ENCODE results near the gene TBX6. TPM values are rescaled to one million over a fixed set of nuclear protein-coding genes. Genes with fewer than 3 reads are reported as not detected.
"Not testable (repeated sequence)": the region's sequence is repeated elsewhere in the genome, so short reads cannot be mapped to it uniquely, and the experiment has no call there.

The TBX6 gene, protein sequence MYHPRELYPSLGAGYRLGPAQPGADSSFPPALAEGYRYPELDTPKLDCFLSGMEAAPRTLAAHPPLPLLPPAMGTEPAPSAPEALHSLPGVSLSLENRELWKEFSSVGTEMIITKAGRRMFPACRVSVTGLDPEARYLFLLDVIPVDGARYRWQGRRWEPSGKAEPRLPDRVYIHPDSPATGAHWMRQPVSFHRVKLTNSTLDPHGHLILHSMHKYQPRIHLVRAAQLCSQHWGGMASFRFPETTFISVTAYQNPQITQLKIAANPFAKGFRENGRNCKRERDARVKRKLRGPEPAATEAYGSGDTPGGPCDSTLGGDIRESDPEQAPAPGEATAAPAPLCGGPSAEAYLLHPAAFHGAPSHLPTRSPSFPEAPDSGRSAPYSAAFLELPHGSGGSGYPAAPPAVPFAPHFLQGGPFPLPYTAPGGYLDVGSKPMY
- under 1 TPM; 0.65 to 0.88 (median 0.79) TPM for polyA plus RNA-seq (ENCODE audit: insufficient read length in 3 of 3)

DNA sequence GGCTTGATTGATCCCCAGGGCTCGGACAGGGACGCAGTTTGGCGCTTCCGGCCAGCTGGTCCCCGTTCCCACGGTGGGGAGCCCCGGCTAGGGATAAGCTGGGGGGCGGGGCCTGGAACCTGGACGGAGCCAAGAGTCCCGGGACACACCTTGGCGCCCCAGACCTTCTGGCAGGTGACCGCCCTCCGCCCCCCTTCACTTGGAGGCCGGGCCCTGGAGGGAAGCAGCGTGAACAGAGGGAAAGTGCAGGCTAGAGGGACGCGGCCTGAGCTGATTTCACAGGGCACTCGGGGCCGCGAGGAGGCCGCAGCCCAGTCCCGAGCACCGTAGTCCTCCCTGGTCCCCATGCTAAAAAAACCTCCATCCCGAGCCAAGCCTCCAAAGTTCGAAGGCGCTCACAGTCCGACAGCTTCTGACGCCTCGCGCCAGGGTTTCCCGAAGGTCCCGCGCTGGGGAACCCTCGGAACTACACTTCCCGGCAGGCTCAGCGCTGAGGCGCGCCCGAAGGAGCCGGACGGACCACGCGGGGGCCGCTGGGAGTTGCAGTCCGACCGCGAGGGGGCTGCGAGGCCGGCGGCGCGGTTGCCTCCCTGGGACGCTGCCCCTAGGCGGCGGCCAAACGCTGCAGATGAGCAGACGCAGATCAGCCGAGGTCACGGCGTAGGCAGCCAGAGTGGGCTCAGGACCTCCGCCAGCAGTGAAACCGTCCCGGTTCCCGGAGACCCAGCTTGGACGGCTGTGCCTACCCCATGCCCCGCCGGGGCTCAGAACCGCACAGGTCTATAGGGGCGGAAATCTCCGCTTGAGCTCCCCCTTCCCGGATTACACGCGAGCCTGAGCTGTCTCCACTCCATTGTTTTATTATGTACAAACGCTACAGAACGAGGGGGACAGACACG lies at the start of gene TBX6:
Gene TBX6 (minus strand): TSS at position 451 of the 899 bp plus-strand sequence. CDS start 731 bp downstream, outside the sequence.
- DNase-seq (ENCODE audit: low read depth in 3 of 3, low spot score in 2 of 3): peak; percentile 67 to 86 (median 84)

DNA sequence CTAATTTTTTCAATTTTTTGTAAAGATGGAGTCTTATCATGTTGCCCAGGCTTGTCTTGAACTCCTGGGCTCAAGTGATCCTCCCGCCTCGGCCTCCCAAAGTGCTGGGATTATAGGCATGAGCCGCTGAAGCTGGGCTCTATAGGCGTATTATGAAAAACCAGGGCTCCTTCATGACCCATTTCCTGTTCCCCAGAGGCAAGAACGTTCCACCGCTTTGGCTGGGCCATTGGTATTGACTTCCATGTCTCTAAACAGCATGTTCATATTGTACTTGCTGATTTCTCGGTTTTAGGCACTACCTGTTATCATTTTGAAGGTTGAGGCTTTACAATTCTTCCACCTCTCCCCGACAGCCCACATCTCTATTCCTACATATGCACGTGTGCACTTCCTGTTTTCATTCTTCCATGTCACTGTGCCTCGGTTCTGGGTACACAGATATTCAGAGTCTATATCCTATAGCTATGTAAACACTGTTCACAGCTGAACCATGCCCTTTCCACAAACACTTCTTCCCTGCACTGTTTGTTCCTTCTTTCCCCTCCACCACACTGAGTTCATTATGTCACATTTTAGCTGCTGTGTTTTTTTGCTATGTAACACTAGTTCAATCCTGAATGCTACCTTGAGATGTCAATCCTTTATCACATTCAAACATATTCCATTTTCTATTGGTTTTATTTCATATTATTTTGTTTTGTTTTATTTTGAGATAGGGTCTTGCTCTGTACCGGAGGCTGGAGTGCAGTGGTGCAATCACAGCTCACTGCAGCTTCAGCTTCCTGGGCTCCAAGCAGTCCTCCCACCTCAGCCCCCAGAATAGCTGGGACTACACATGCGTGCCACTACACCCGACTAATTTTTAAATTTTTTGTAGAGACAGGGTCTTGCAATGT lies 48.1 kb upstream of the TBX6 start:
- DNase-seq (ENCODE audit: low read depth in 3 of 3, low spot score in 2 of 3): no peak

DNA sequence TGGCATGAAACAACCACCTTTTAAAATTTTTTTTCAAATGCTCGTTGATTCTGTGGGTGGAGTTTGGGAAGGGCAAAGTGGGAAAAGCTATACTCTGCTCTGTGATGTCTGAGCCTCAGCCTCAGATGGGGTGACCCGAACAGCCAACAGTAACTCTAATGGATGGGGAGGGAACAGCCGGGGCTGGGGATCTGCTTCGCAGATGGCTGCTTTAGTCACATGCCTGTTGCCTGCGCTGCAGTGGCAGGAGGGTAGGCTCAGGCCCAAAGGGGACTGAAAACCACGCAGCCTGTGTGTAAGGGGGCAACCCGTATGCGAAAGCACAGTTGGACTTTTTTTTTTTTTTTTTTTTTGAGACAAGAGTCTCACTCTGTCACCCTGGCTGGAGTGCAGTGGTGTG lies 46.2 kb upstream of the TBX6 start:
- no peak for DNase-seq (ENCODE audit: low read depth in 3 of 3, low spot score in 2 of 3)

DNA sequence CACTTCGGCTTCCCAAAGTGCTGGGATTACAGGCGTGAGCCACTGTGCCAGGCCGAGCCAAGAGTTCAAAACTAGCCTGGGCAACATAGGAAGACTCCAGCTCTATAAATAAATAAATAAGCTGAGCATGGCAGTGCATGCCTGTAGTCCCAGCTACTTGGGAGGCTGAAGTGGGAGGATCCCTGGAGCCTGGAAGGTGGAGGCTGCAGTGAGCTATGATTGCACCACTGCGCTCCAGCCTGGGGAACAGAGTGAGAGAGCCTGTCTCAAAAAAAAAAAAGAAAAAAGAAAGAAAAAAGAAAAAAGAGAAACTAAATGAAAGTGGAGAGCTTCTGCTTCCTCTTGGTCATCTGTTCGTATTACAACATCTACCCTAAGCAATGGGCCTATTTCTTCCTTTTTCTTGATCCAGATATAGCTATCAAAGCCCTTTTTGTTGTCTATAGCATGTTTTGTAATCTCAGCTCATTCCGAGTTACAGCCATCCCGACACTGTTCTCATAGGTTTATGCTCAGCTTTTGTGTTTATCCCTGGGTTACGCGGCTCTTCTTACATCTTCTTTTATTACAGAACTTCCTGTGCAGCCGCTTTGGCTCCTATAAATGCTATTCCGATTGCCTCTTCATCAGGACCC lies 45.4 kb upstream of the TBX6 start:
- DNase-seq (ENCODE audit: low read depth in 3 of 3, low spot score in 2 of 3): no peak

DNA sequence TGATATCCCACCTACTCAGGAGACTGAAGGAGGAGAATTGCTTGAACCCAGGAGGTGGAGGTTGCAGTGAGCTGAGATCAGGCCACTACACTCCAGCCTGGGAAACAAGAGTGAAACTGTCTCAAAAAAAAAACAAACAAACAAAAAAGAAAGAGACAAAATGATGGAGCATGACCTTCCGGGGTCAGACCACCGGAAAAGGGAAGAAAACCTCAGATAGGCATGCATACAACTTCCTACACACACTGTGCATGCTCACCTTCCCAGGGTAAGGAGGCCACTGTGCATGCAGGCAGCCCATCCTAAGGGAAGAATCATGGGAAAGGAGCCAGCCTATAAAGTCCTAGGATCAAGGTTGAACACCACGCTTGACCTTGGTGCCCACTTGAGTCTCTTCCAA lies 40.9 kb upstream of the TBX6 start:
- DNase-seq (ENCODE audit: low read depth in 3 of 3, low spot score in 2 of 3): no peak

DNA sequence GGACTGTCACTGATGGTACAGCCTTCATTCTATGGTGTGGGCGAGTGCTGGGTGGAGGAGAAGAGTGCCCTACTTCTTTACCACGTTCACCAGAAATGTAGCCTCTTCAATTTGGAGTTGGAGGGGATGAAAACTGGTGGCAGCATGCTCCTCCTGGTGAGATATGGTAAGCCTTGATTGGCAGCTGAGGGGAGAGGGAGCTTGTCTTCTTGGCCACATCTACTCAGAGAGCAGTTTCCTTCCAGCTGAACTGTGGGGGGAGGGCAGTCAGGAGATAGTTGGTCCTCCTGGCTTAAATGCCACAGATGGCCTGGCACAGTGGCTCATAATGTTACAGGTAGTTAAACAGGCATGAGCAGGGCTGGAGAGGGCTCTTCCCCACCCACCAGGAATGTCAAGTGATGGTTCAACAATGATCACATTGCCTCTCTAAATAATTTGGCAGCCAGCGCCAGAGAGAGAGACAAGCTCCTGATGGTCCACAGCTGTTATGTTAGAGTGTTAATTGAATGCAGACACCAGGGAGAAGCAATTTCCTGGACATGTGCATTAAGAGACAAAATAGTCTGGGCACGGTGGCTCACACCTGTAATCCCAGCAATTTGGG lies 40.2 kb upstream of the TBX6 start:
- peak in 1 of 3 donors; percentile 60 for DNase-seq (ENCODE audit: low read depth in 3 of 3, low spot score in 2 of 3)

DNA sequence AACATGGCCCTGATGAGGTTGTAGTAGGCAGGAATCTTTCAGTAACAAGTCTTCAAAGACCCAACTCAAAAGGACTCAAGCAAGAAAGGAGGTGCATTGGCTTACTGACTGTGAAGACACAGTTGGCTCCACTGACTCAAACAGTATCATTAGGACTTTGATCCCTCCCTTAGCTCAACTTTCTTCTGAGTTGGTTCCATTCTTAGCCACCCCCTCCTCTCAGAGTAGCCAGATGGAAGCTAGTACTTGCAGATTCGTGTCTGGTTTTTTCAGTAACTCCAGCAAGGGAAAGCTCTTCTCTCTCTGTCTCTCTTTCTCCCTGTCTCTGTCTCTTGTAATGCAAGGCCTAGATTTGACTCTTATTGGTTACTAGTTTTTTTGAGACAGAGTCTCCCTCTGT lies 36.3 kb upstream of the TBX6 start:
- no peak for DNase-seq (ENCODE audit: low read depth in 3 of 3, low spot score in 2 of 3)

DNA sequence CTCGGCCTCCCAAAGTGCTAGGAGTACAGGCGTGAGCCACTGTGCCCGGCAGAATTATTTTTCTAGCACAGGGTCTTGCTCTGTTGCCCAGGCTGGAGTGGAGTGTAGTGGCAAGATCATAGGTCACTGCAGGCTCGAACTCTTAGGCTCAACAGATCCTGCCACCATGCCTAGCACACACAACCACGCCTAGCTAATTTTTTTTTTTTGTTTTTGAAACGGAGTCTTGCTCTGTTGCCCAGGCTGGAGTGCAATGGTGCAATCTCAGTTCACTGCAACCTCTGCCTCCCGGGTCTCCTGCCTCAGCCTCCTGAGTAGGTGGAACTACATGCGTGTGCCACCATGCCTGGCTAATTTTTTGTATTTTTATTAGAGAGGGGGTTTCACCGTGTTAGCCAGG lies 34.0 kb upstream of the TBX6 start:
- DNase-seq (ENCODE audit: low read depth in 3 of 3, low spot score in 2 of 3): not testable (repeated sequence)

DNA sequence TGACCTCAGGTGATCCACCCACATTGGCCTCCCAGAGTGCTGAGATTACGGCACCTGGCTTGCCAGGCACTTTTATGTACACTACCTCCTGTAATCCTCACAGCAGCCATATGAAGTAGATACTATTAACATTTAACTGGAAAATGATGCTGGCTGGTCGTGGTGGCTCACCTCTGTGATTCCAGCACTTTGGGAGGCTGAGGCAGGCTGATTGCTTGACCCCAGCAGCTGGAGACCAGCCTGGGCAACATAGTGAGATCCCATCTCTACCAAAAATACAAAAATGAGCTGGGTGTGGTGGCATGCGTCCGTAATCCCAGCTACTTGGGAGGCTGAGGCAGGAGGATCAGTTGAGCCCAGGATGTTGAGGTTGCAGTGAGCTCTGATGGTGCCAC lies 33.3 kb upstream of the TBX6 start:
- DNase-seq (ENCODE audit: low read depth in 3 of 3, low spot score in 2 of 3): no peak

DNA sequence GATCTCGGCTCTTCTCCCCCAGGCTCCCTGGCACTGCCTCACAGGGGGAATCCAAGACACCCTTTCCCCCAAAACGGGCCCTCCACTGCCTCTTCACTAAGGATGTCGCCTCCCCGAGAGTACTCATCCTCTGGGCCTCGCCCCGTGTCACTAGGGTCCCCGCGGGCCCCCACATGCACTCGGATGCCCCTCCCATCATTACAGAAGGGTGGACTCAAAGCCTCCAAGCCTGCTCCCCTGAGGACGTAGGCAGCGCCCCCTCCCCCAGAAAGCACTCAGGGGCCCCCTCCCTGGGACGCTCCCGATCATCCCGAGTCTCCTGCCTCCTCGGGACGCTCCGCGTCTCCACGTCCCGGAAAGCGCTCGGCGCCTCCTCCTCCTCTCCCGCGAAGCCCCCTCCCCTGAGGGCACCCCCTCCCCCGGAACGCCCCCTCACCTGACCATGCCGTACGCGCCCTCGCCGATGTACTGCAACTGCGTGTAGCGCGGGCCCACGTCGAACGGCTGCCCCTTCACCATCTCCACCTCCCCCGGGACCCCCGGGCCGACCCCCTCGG lies 31.0 kb upstream of the TBX6 start:
- DNase-seq (ENCODE audit: low read depth in 3 of 3, low spot score in 2 of 3): no peak

DNA sequence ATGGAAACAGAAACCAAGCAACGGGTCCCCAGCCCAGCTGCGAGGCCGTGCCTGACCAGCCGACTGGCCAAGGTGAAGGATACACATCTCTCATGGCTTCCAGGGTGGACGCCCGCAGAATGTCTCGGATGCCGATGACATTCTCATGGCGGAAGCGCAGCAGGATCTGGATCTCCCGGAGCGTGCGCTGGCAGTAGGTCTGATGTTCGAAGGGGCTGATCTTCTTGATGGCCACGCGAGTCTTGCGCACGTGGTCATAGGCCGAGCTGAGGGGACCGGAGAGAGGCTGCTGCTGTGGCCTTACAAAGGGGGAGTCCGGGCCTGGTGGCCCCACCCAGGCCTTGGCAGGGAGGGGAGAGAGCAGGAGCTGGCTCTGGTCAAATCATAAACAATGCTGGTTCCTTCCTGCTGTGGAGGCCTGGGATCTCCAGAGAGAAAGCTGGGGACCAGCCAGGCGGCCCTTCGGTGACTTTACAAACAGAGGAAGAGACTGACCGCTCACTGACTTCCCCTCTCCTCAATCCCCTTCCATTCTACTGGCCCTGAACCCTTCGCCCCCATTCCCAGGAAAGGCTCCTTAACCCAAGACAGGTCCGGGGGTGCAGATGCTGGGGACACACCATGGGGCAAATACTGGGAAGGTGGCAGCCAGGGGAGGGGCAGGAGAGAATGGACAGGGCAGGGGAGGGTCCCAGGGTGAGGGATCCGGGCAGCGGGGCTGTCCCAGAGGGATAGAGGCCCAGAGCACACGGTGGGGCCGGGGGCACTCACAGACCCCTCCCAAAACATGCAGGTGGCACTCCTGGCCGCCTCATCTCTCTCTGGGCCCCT lies 30.2 kb upstream of the TBX6 start:
- DNase-seq (ENCODE audit: low read depth in 3 of 3, low spot score in 2 of 3): peak in 1 of 3 donors; percentile 46

DNA sequence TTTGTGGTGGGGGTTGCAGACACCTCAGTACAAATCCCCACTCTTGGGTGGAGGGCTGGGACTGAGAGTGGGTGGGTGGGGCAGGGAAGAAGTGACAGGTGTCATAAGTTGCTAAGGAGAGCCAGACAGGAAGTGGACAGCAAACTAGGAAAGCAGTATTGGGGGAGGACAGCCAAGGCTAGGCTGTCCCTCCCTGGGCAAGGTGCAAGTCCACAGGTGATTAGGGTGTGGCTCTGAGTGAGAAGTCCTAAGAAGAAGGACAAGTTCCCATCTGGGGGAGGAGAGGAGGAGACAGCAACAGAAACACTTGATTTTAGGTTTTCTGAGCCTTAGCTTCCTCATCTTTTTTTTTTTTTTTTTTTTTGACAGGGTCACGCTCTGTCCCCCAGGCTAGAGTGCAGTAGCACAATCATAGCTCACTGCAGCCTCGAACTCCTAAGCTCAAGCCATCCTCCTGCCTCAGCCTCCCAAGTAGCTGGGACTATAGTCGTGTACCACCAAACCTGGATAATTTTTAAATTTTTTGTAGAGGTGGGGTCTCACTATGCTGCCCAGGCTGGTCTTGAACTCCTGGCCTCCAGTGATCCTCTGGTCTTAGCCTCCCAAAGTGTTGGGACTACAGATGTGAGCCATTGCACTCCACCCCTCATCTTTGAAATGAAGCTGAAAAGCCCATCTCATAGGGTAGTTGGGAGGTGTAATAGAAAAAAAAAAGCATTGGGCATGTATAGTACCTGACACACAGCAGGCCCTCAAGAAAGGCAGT lies 28.8 kb upstream of the TBX6 start:
- DNase-seq (ENCODE audit: low read depth in 3 of 3, low spot score in 2 of 3): no peak

DNA sequence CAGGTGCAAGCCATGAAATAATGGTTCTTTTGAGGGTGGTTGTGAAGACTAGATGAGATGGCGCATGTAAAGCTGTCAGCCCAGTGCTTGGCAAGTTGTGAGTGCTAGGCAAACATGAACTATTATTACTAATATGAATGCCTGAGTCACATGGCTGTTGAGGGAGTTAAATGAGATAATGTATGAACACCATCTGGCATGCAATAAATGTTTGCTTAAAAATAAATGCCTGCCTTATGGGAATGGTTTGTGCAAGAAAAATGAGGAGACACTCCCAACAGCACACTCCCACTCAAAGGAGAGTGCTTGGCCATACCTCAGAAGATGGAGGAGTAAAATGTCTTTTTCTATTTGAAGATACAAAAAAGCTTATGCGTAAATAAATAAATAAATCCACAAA lies 27.7 kb upstream of the TBX6 start:
- no peak for DNase-seq (ENCODE audit: low read depth in 3 of 3, low spot score in 2 of 3)

DNA sequence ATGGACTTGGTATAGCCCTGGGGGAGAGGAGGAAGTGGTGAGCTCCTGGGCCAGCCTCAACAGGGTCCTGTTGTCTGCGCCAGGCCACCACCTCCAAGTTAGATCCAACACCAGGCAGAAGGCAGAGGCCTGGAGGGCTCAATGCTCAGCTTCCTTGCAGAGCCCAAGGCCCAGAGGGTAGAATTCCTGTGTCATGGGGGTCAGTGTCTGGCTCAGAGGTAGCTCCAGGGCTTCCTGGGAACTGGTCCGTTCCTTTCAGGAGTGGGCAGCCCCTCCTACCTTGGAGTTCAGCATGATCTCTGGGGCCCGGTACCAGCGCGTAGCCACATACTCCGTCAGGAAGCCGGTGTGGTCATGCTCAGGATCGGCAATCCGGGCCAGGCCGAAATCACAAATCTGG lies 26.0 kb upstream of the TBX6 start:
- no peak for DNase-seq (ENCODE audit: low read depth in 3 of 3, low spot score in 2 of 3)

DNA sequence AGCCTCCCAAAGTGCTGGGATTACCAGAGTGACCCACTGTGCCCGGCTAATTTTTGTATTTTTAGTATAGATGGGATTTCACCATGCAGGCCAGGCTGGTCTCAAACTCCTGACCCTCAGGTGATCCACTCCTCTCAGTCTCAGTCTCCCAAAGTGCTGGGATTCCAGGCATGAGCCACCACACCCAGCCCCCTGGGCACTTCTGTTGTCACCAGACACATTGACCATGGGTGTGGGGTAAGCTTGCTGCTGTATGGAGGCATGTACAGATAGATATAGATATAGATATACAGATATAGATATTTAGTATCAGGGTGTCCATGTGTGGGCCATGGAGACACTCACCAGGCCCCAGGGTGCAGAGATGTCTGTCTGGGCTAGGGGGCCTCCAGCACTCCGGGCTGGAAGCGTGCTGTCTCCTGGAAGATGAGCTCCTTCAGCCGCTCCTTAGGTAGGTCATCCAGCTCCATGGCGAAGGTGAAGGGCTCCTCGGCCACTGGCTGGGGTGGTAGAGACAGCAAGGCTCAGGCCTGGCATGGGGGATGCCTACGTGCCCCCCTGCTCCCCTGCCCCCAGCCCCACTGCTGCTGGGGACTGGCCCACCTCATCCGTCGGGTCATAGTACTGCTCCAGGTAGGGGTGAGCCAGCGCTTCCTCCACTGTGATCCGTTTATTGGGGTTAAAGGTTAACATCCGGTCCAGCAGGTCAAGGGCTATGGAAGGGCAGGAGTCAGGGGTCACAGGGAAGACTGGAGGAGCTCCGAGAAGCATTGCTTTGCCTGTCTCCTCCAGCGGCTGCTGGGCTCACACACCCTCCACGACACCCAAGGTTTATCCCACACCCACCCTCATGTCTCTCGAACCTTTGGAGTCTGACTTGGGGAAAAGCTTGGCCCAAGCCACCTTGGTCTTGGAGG lies 24.8 kb upstream of the TBX6 start:
- DNase-seq (ENCODE audit: low read depth in 3 of 3, low spot score in 2 of 3): no peak

DNA sequence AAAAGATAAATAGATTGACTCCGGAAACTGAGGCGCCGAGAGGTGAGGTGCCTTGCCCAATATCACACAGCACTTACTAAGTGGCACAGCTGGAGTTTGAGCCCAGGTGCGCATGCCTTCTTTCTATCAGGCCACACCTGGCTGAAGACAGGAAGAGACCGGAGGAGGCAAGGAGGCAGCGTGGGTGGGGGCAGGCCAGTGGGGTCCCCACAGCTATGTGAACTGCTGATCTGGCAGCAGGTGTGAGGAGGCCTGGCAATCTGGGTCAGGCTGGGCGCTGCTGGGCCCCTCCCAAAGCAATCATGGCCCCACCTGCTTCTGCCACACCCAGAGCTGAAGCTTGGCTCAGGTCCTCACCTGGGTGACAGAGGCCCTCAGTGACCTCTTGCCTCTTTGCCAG lies 23.5 kb upstream of the TBX6 start:
- DNase-seq (ENCODE audit: low read depth in 3 of 3, low spot score in 2 of 3): no peak

DNA sequence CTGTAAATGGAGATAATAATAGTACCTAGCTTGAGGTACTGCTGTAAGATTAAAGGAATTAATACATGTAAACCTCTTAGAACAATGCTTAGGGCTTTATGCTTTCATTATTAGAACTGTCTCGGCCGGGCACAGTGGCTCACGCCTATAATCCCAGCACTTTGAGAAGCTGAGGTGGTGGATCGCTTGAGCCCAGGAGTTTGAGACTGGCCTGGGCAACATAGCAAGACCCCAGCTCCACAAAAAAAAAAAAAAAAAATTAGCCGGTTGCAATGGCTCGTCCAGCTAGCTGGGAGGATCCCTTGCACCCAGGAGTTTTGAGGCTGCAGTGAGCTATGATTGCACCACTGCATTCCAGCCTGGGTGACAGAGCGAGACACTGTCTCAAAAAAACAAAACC lies 23.1 kb upstream of the TBX6 start:
- not testable (repeated sequence) for DNase-seq (ENCODE audit: low read depth in 3 of 3, low spot score in 2 of 3)
